ENCODE measurements around the gene PMEL.
"Not testable (repeated sequence)": the region's sequence is repeated elsewhere in the genome, so short reads cannot be mapped to it uniquely, and the experiment has no call there.

PMEL gene

GRCh38 chr12:55940065-55940732, 25.6 kb downstream of the PMEL start:
- peak; percentile 67 to 91 for DNase-seq

GRCh38 chr12:55938826-55939501, 26.9 kb downstream of the PMEL start:
- no peak for DNase-seq

GRCh38 chr12:55937981-55938380, 27.9 kb downstream of the PMEL start:
- DNase-seq = no peak

- no peak for DNase-seq
These were observed 30.1 kb downstream of the PMEL start for GRCh38 chr12:55935738-55936151.

- no peak for DNase-seq
These were observed 31.1 kb downstream of the PMEL start for GRCh38 chr12:55934773-55935172.

- DNase-seq = no peak
These were observed 31.8 kb downstream of the PMEL start for GRCh38 chr12:55933799-55934742.

- DNase-seq = no peak
These were observed 32.6 kb downstream of the PMEL start for GRCh38 chr12:55933169-55933798.

- DNase-seq = peak in 1 of 2 experiments; percentile 21
These were observed 33.3 kb downstream of the PMEL start for GRCh38 chr12:55932551-55932910.

- peak in 1 of 2 experiments; percentile 49 for DNase-seq
These were observed 33.9 kb downstream of the PMEL start for GRCh38 chr12:55931780-55932550.

- peak in 1 of 2 experiments; percentile 48 for DNase-seq
These were observed 34.5 kb downstream of the PMEL start for GRCh38 chr12:55931317-55931779.

- DNase-seq = peak; percentile 61 to 78
These were observed 35.0 kb downstream of the PMEL start, which contains the start of gene DGKA for GRCh38 chr12:55930771-55931316. Gene DGKA, plus strand, starts transcription at chr12:55931162. Its CDS starts 5,342 bp downstream, at chr12:55936504.

- DNase-seq = no peak
These were observed 36.5 kb downstream of the PMEL start for GRCh38 chr12:55929306-55929791.

- peak; percentile 61 to 73 for DNase-seq
These were observed 38.0 kb downstream of the PMEL start, which contains the start of gene PYM1 for GRCh38 chr12:55927588-55928502. Gene PYM1, minus strand, starts transcription at chr12:55927894. Its CDS starts 133 bp downstream, at chr12:55927761.

GRCh38 chr12:55926738-55927587, 38.9 kb downstream of the PMEL start:
- DNase-seq = peak; percentile 95 to 96

GRCh38 chr12:55925870-55926737, 39.7 kb downstream of the PMEL start:
- DNase-seq = peak in 1 of 2 experiments; percentile 62

- DNase-seq = no peak
These were observed 40.5 kb downstream of the PMEL start for GRCh38 chr12:55925371-55925770.

- not testable (repeated sequence) for DNase-seq
These were observed 42.2 kb downstream of the PMEL start for GRCh38 chr12:55923648-55924047.

- DNase-seq = no peak
These were observed 43.7 kb downstream of the PMEL start for GRCh38 chr12:55922126-55922525.

All from NCI-H526 (cell line).